ENCODE data around the gene DRAM2. TPM values are rescaled to one million over a fixed set of nuclear protein-coding genes. Genes with fewer than 3 reads are reported as not detected.

Gene DRAM2
- total RNA-seq, 1 experiment from 2014 or later = 26.4 TPM

- Histone ChIP-seq H3K27ac (ENCODE audit: low read depth, low read length) (no peak overlapping the region), H3K4me3 (replicated peaks in 1 of 2; ENCODE audit: low read depth in 1 of 2, low read length in 2 of 2) (no peak overlapping the region), H3K27me3 (ENCODE audit: insufficient read depth, low read length) (no peaks in the 10 kb centered on the region), H3K4me1 (ENCODE audit: control insufficient read depth in 1 of 2, insufficient read depth in 2 of 2, low read length in 2 of 2) (peaks cover 2 to 11% of the 10 kb centered on the region in 2 experiments; a peak in 2 of 4 replicates), H3K9me2 (ENCODE audit: insufficient read depth) (no peaks in the 10 kb centered on the region), H2AFZ (ENCODE audit: low read depth, low read length, poor library complexity, severe bottlenecking) (no peak overlapping the region), H3K9me3 (ENCODE audit: control insufficient read depth in 1 of 2, insufficient read depth in 1 of 2, low read depth in 1 of 2, low read length in 2 of 2) (no peaks in the 10 kb centered on the region), H3K79me2 (ENCODE audit: insufficient read depth, low read length) (no peaks in the 10 kb centered on the region), H3K9ac (ENCODE audit: low read length) (no peak overlapping the region), H4K20me1 (ENCODE audit: insufficient read depth) (no peaks in the 10 kb centered on the region), H3K4me2 (ENCODE audit: low read length) (no peak overlapping the region), H3K36me3 (ENCODE audit: control insufficient read depth in 1 of 2, insufficient read depth in 2 of 2, low read length in 2 of 2) (no peaks in the 10 kb centered on the region)
- DNase-seq (ENCODE audit: low read depth, low spot score) = no peak
- POLR2A ChIA-PET = no interaction called here
- RAD21 ChIA-PET (ENCODE audit: low non-redundant PET in 1 of 2, low total read pairs in 2 of 2, uncharacterized antibody in 2 of 2, unreplicated experiment in 2 of 2) = no interaction called here
- BruUV-seq (replicated peaks) = no TSS peak
- CTCF ChIA-PET = no interaction called here
- intact Hi-C loops (cut with micrococcal nuclease) = no loop called here
- no peak for TF ChIP-seq ZFX (IDR thresholded peaks at IDR 0.05)
- no peak for TF ChIP-seq RAD21 (IDR thresholded peaks at IDR 0.05; ENCODE audit: low read depth)
- ATAC-seq = no peak
Observed at GRCh38 chr1:111099289-111099688, 40.6 kb downstream of the DRAM2 start.

GRCh38 chr1:111097356-111098099 is 42.4 kb downstream of the DRAM2 start:
- DNase-seq (ENCODE audit: low read depth, low spot score) = no peak
- Histone ChIP-seq H3K27ac (ENCODE audit: low read depth, low read length) (no peak overlapping the region), H3K9me3 (ENCODE audit: control insufficient read depth in 1 of 2, insufficient read depth in 1 of 2, low read depth in 1 of 2, low read length in 2 of 2) (no peaks in the 10 kb centered on the region), H2AFZ (ENCODE audit: low read depth, low read length, poor library complexity, severe bottlenecking) (no peak overlapping the region), H3K4me1 (ENCODE audit: control insufficient read depth in 1 of 2, insufficient read depth in 2 of 2, low read length in 2 of 2) (peaks cover 2 to 9% of the 10 kb centered on the region in 2 experiments; a peak in 2 of 4 replicates), H3K9me2 (ENCODE audit: insufficient read depth) (no peaks in the 10 kb centered on the region), H3K36me3 (ENCODE audit: control insufficient read depth in 1 of 2, insufficient read depth in 2 of 2, low read length in 2 of 2) (no peaks in the 10 kb centered on the region), H3K9ac (ENCODE audit: low read length) (no peak overlapping the region), H3K27me3 (ENCODE audit: insufficient read depth, low read length) (no peaks in the 10 kb centered on the region), H3K79me2 (ENCODE audit: insufficient read depth, low read length) (no peaks in the 10 kb centered on the region), H3K4me3 (replicated peaks in 1 of 2; ENCODE audit: low read depth in 1 of 2, low read length in 2 of 2) (no peak overlapping the region), H3K4me2 (ENCODE audit: low read length) (no peak overlapping the region), H4K20me1 (ENCODE audit: insufficient read depth) (no peaks in the 10 kb centered on the region)
- ATAC-seq = no peak
- CTCF ChIA-PET = no interaction called here
- RAD21 ChIA-PET (ENCODE audit: low non-redundant PET in 1 of 2, low total read pairs in 2 of 2, uncharacterized antibody in 2 of 2, unreplicated experiment in 2 of 2) = no interaction called here
- BruUV-seq (replicated peaks) = no TSS peak
- intact Hi-C loops (cut with micrococcal nuclease) = no loop called here
- POLR2A ChIA-PET = no interaction called here
- TF ChIP-seq CEBPB (IDR thresholded peaks at IDR 0.05; ENCODE audit: low read depth) (no peak), EGR1 (IDR thresholded peaks at IDR 0.05; ENCODE audit: low read depth) (no peak), SP1 (IDR thresholded peaks at IDR 0.05; ENCODE audit: low read depth) (no peak), REST (IDR thresholded peaks at IDR 0.05; ENCODE audit: low read depth) (no peak), POLR2A (IDR thresholded peaks at IDR 0.05; ENCODE audit: borderline replicate concordance, extremely low read depth, insufficient read depth, insufficient read length) (no peak), ELF1 (IDR thresholded peaks at IDR 0.05; ENCODE audit: borderline replicate concordance, low read depth) (no peak), YY1 (IDR thresholded peaks at IDR 0.05; ENCODE audit: extremely low read depth, insufficient replicate concordance, low read depth, low read length) (no peak), TCF7L2 (IDR thresholded peaks at IDR 0.05; ENCODE audit: borderline replicate concordance, extremely low read depth, insufficient read depth, insufficient read length) (no peak), ZFX (IDR thresholded peaks at IDR 0.05) (no peak), SIN3A (IDR thresholded peaks at IDR 0.05; ENCODE audit: low read depth) (no peak), CBX3 (IDR thresholded peaks at IDR 0.05; ENCODE audit: low read depth) (no peak), EZH2 (IDR thresholded peaks at IDR 0.05) (no peak), MAX (IDR thresholded peaks at IDR 0.05) (no peak), CTCF (IDR thresholded peaks at IDR 0.05 in 2 of 3, conservative IDR thresholded peaks at IDR 0.05 in 1 of 3; ENCODE audit: borderline replicate concordance in 1 of 3, insufficient read depth in 1 of 3, low read depth in 2 of 3, low read length in 2 of 3) (no peak), ZNF274 (IDR thresholded peaks at IDR 0.05; ENCODE audit: low read depth, low read length) (no peak)
